RWPE2 (cell line): ENCODE results near the gene EBPL.
A peak's percentile ranks its signal among the peaks of the same experiment; 100 is the strongest.

ENCODE experiments used
- ATAC-seq: fragments of 200-7000 bp; cut with Tn5 transposase; 3 replicates; pipeline ENCODE4 v1.9.1; 2021; ENCODE audit warnings: low read depth
- DNase-seq: peaks from one replicate; pipeline ENCODE4 v3.0.0-alpha.2; 2020; ENCODE audit warnings: low spot score
- H3K27ac ChIP-seq: fragments of 450-650 bp; 2 replicates; pipeline ENCODE4 v1.5.1; 2017; ENCODE audit warnings: mild to moderate bottlenecking; ENCODE audit not compliant: poor library complexity, severe bottlenecking
- H3K27me3 ChIP-seq: fragments of 250-450 bp; sonication (Bioruptor Pico); 2 replicates; pipeline ENCODE4 v1.5.1; 2021; ENCODE audit warnings: mild to moderate bottlenecking, moderate library complexity; ENCODE audit not compliant: insufficient read depth, poor library complexity, severe bottlenecking
- H3K36me3 ChIP-seq: fragments of 250-450 bp; sonication (Bioruptor Pico); 2 replicates; pipeline ENCODE4 v1.5.1; 2020; ENCODE audit warnings: low read depth, mild to moderate bottlenecking, moderate library complexity
- H3K4me1 ChIP-seq: fragments of 250-450 bp; sonication (Bioruptor Pico); 2 replicates; pipeline ENCODE4 v1.5.1; 2021; ENCODE audit warnings: mild to moderate bottlenecking, moderate library complexity; ENCODE audit not compliant: insufficient read depth, poor library complexity, severe bottlenecking
- H3K4me3 ChIP-seq: fragments of 250-450 bp; sonication (Bioruptor Pico); 2 replicates; pipeline ENCODE4 v1.5.1; 2021; ENCODE audit warnings: mild to moderate bottlenecking, moderate library complexity; ENCODE audit not compliant: severe bottlenecking
- H3K9me3 ChIP-seq: fragments of 250-450 bp; sonication (Bioruptor Pico); 2 replicates; pipeline ENCODE4 v1.5.1; 2021; ENCODE audit warnings: mild to moderate bottlenecking, moderate library complexity; ENCODE audit not compliant: severe bottlenecking
- CTCF ChIP-seq: fragments of 450-650 bp; IDR thresholded peaks from one replicate; pipeline ENCODE4 v1.5.1; 2017; ENCODE audit warnings: mild to moderate bottlenecking, moderate library complexity; ENCODE audit not compliant: poor library complexity, severe bottlenecking

Gene EBPL

GRCh38 chr13:49690133-49690994 lies 922 bp downstream of the EBPL start:
- no peaks in the 10 kb centered on the region for H3K9me3 ChIP-seq
- ATAC-seq (no peak), DNase-seq (no peak)
- peak overlapping the region; percentile 71 for H3K27ac ChIP-seq
- peaks cover 30% of the 10 kb centered on the region for H3K36me3 ChIP-seq
- peaks cover 21% of the 10 kb centered on the region for H3K4me1 ChIP-seq
- H3K4me3 ChIP-seq: peak overlapping the region; percentile 98
- H3K27me3 ChIP-seq: no peaks in the 10 kb centered on the region
- no peak for TF ChIP-seq CTCF

GRCh38 chr13:49683489-49683888 lies 7.8 kb downstream of the EBPL start:
- Histone ChIP-seq H3K4me1 (peaks cover 9% of the 10 kb centered on the region), H3K27me3 (no peaks in the 10 kb centered on the region), H3K9me3 (no peaks in the 10 kb centered on the region), H3K4me3 (no peak overlapping the region), H3K27ac (no peak overlapping the region), H3K36me3 (peaks cover 36% of the 10 kb centered on the region)
- DNase-seq (no peak), ATAC-seq (no peak)
- TF ChIP-seq CTCF: no peak

- DNase-seq (no peak), ATAC-seq (peak; percentile 53; the same call in 2 of the 3 replicates)
- H3K4me3 ChIP-seq: no peak overlapping the region
- no peaks in the 10 kb centered on the region for H3K27me3 ChIP-seq
- H3K9me3 ChIP-seq: no peaks in the 10 kb centered on the region
- no peak for TF ChIP-seq CTCF
- peaks cover 9% of the 10 kb centered on the region for H3K4me1 ChIP-seq
- peaks cover 27% of the 10 kb centered on the region for H3K36me3 ChIP-seq
- no peak overlapping the region for H3K27ac ChIP-seq
These were observed 9.3 kb downstream of the EBPL start for GRCh38 chr13:49681842-49682435.

DNA sequence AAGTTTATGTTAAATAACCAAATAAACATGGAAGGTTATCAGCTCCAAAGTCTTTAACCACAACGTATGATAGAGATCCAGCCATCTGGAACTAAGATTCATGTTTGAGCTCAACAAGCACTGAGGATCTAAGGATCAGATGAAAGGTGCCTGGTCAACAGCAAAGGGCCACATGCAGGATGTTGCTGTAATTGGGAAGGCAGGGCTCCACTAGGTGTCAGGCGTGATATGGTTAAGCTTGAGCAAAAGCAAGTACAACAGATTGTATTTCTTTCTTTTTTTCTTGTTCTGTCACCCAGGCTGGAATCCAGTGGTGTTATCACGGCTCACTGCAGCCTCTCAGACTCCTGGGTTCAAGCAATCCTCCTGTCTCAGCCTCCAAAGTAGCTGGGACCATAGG lies 12.0 kb downstream of the EBPL start:
- ATAC-seq (no peak), DNase-seq (no peak)
- Histone ChIP-seq H3K9me3 (no peaks in the 10 kb centered on the region), H3K4me3 (no peak overlapping the region), H3K36me3 (peaks cover 19% of the 10 kb centered on the region), H3K4me1 (peaks cover 9% of the 10 kb centered on the region), H3K27me3 (no peaks in the 10 kb centered on the region), H3K27ac (no peak overlapping the region)
- no peak for TF ChIP-seq CTCF
